CD4-positive, alpha-beta T cell treated with Interleukin-4 for 4 hours (primary cell): ENCODE data around the gene PDS5B.
"Not testable (repeated sequence)": the region's sequence is repeated elsewhere in the genome, so short reads cannot be mapped to it uniquely, and the experiment has no call there.

ENCODE experiments used
- DNase-seq: peaks from one replicate; pipeline ENCODE4 v3.0.0-alpha.2; 2020

The PDS5B gene, protein sequence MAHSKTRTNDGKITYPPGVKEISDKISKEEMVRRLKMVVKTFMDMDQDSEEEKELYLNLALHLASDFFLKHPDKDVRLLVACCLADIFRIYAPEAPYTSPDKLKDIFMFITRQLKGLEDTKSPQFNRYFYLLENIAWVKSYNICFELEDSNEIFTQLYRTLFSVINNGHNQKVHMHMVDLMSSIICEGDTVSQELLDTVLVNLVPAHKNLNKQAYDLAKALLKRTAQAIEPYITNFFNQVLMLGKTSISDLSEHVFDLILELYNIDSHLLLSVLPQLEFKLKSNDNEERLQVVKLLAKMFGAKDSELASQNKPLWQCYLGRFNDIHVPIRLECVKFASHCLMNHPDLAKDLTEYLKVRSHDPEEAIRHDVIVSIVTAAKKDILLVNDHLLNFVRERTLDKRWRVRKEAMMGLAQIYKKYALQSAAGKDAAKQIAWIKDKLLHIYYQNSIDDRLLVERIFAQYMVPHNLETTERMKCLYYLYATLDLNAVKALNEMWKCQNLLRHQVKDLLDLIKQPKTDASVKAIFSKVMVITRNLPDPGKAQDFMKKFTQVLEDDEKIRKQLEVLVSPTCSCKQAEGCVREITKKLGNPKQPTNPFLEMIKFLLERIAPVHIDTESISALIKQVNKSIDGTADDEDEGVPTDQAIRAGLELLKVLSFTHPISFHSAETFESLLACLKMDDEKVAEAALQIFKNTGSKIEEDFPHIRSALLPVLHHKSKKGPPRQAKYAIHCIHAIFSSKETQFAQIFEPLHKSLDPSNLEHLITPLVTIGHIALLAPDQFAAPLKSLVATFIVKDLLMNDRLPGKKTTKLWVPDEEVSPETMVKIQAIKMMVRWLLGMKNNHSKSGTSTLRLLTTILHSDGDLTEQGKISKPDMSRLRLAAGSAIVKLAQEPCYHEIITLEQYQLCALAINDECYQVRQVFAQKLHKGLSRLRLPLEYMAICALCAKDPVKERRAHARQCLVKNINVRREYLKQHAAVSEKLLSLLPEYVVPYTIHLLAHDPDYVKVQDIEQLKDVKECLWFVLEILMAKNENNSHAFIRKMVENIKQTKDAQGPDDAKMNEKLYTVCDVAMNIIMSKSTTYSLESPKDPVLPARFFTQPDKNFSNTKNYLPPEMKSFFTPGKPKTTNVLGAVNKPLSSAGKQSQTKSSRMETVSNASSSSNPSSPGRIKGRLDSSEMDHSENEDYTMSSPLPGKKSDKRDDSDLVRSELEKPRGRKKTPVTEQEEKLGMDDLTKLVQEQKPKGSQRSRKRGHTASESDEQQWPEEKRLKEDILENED (N-terminal part only)

DNA sequence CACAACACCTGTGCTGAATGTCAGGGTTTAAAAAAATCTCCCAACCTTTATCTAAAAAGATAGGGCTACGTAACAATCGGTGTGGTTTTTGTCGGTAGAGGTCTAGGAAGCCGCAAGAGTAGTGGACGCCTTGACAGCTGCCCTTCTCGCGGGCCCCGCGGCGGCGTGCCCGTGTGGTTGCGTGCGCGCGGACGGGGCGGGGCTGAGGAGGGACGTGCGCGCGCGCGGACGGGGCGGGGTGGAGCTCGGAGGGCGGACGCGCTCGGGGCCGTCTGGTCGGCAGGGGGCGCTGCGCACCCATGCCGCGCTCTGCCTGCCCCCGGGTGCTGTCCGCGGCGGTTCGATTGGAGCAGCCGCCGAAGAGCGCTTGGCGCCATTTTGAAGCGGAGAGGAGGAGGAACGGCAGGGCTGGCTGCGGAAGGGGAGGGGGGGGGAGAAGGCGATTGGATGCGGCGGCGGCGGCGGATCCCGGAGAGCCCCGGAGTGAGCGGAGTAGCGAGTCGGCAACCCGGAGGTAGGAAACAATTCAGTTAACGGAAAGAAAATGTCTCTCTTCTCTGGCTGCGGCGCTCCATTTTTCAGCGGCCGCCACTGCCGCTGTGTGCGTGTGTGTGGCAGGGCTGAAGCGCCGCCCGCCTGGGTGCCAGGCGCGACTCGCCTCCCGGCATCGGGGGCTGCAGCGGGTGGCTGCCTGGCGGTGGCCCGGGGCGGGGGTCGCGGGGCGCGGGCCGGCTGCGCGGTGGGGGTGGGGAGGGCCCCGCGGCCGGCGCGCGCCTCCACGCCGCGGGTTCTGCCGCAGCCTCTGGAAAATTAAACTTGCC is at the start of gene PDS5B:
PDS5B (plus strand) TSS at position 373 of the 821 bp plus-strand sequence. CDS start 62,321 bp downstream, outside the sequence.
- peak; percentile 96 for DNase-seq

DNA sequence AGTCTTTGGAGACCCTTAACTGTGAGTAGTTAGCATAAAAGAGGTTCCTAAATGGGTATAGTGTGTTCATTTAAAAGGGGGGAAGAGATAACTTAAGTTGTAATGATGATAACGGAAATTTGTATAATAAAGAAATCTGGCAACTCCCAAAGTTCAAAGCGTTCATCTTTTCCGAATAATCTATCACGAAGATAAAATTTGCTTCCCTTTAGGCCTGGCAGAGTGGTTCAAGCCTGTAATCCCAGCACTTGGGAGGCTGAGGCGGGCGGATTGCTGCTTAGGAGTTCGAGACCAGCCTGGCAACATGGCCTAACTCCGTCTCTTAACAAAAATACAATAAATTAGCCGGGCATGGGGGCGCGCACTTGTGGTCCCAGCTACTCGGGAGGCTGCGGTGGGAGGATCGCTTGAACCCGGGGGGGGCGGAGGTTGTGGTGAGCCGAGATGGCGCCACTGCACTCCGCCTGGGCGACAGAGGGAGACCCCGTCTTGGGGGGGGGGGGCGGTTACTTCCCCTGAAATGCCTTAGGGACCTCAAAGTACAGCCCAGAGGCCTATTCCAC is 48.6 kb upstream of the PDS5B start:
- DNase-seq = peak; percentile 25

DNA sequence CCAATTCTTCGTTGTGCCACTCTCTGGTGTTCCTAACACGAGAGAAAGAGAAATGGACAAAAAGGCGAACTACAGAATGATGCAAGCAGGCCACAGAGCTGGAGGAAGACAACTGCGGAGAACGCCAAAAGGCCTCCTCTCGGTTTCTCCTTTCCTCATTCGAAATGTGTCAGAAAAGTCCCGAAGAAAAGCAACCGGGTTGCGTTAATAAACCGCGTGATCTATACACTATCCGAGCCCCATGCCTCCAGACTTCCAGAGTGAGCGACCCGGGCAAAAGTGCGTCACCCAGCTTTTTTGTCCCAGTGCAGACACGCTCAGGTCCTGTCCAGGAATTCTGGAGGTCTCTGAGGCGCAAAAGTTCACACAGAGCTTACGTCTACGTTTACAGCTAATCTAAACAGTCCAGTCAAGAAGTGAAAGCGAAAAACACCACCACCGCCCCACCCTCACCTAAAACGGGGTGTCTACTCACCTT is 48.1 kb upstream of the PDS5B start:
- no peak for DNase-seq

DNA sequence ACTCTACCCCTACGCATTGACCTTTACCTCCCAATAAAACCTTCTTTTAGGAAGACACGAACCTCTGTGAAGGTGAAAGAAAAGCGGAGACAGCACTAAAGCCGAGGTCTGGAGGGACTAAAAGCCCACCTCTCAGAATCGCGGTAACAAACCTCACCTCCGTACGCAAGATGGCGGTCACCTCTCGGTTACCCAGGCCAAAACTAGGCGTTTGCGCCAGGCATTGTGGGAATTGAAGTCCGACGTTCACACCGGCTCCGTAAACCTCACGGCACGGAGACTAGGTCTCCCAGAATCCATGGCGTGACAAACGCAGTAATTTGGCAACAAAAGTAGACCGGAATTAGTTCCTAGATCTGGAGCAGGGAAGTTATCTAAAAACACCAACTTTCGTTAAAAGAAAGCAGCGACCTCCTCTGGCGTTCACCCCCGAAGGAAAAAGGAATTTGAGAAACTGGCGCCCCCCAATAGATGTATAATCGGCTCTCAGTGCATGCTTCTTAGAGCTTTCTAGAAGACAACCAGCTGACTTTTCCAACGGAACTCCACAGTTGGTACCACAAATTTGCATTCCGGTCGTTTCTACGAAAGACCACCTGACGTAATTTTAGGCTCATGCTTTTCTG is 47.5 kb upstream of the PDS5B start, which contains the start of gene N4BP2L2:
N4BP2L2 (minus strand) TSS at position 175 of the 626 bp plus-strand sequence. CDS start 1,768 bp downstream, outside the sequence.
- DNase-seq = peak; percentile 95

DNA sequence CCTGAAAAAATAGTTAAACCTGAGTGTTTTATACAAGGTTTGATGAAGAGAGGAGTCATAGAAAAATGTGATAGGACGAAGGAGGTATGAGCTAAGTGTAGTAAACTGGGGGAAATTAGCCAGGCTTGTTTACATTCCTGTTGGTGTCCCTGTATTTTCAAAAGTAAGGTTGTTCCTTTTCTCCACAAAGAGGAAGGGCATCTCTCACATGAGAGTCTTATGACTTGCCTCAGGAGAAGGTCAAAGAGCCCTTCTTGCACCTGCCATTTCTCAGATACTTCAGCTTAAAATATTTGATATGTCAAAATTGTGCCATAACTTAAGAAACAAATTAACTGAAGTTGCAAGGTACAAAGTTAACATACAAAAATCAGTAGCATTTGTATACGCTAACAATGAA is 44.0 kb upstream of the PDS5B start:
- no peak for DNase-seq

DNA sequence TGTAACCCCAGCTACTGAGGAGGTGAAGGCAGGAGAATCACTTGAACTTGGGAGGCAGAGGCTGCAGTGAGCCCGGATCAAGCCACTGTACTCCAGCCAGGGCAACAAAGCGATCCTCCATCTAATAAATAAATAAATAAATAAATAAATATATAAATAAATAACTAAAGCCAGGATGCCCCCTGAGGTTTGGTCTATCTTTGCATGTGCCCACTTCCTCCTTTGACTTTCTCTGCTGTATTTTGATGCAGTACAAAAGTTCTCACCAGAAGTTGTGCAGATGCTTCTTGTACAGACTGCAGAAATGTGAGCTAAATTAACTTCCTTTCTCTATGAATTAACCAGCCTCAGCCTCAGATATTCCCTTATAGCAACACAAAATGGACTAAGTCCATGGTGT is 41.2 kb upstream of the PDS5B start:
- DNase-seq = no peak

DNA sequence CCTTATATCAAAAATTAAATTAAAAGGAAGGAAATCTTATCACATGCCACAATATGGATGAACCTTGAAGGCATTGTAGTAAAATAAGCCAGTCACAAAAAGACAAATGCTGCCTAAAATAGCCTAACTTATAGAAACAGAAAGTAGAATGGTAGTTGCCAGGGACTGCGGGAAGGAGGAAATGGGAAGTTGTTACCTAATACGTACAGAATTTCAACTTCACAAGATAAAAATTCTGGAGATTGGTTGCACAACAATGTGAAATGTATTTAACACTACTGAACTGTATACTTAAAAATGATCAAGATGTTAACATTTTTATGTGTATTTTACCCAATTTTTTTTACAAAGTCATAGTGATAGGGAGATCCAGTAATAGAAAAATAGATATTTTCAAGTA is 37.4 kb upstream of the PDS5B start:
- DNase-seq = no peak

DNA sequence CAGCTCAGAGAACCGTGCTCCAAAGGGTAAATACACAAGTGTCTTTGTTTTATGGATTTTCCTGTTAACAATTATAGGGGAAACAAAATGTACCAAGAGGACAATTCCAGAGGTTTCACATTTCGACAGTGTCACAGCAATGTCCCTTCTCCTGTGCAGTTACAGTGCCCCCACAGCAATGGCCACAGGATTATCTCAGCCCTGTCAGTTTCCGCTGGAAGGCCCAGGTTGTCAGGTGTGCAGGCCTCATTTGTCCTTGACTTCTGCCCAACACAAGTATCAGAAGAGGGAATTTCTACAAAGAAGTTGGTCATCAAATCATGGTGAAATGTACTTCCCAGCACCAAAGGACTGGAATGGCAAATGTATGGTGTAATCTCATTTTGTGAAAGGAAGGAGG is 36.5 kb upstream of the PDS5B start:
- no peak for DNase-seq

DNA sequence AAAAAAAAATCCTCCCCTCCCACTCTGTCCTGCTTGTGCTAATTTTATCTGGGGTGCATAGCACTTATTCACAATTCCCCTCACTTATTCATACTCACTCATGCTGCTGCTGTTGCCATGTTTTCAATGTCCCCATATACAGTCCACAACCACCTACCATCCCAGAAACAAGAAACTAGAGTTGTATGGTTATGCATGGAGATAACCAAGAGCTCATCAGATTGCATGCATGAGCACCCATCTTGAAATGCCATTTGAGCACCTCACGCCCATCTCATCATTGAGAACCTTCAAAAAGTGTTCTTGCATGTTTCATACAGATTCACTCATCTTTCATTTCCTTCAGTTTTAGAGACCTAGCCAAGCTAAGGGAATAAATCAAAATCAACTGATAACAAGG is 32.5 kb upstream of the PDS5B start:
- DNase-seq = no peak

DNA sequence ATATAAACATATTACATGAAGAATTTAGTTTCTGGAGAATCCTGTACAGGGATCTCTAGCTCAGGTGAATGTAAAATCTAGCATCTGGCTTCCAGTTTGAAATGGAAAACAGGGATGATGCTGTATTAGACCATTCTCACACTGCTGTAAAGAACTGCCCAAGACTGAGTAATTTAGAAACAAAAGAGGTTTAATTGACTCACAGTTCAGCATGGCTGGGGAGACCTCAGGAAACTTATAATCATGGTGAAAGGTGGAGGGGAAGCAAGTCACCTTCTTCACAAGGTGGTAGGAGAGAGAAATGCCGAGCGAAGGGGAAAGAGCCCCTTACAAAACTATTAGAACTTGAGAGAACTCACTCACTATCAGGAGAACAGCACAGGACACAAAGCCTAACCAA is 30.6 kb upstream of the PDS5B start:
- DNase-seq = no peak

DNA sequence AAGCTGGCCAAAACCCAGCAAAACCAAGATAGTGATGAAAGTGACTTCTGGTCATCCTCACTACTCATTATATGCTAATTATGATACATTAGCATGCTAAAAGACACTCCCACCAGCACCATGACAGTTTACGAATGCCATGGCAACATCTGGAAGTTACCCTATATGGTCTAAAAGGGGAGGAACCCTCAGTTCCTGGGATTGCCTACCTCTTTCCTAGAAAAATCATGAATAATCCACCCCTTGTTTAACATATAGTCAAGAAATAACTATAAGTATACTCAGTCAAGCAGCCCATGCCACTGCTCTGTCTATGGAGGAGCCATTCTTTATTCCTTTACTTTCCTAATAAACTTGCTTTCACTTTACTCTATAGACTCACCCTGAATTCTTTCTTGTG is 25.4 kb upstream of the PDS5B start:
- not testable (repeated sequence) for DNase-seq

DNA sequence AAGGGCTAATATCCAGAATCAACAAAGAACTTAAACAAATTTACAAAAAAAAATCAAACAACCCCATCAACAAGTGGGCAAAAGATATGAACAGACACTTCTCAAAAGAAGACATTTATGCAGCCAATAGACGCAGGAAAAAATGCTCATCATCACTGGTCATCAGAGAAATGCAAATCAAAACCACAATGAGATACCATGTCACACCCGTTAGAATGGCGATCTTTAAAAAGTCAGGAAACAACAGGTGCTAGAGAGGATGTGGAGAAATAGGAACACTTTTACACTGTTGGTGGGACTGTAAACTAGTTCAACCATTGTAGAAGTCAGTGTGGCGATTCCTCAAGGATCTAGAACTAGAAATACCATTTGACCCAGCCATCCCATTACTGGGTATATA is 10.6 kb upstream of the PDS5B start:
- not testable (repeated sequence) for DNase-seq

DNA sequence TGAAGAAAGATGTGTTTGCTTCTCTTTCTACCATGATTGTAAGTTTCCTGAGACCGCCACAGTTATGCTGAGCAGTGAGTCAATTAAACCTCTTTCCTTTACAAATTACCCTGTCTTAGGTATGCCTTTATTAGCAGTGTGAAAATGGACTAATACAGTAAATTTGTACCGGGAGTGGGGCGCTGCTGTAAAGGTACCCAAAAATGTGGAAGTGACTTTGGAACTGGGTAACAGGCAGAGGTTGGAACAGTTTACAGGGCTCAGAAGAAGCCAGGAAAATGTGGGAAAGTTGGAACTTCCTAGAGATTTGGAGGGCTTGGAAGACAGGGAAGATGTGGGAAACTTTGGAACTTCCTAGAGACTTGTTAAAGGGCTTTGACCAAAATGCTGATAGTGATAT is 9.2 kb upstream of the PDS5B start:
- no peak for DNase-seq

DNA sequence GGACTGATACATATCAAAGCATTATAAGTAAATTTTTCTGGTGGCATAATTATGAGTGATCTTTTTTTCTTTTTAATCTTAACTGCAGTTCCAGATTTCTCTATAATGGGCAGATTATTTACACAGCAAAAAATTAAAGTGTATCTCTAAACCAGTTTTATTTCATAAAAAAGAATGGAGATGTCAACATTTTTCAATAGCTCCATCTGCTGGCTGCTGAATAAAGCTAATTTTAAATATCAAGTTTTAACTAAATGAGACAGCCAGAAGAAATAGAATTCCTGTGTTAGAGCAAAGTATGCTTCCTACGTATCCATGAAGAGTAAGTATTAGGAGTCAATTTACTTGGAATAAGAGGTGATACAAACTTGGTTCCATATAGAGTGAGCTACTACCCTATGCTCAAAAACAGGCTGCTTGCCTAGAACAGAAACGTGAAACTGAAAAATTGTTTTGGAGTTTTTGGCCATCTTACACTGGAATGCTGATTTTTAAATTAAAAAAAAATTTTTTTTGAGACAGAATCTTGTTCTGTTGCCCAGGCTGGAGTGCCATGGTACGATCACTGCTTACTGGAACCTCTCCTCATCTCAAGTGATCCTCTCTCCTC is 5.0 kb upstream of the PDS5B start:
- DNase-seq = peak; percentile 28

DNA sequence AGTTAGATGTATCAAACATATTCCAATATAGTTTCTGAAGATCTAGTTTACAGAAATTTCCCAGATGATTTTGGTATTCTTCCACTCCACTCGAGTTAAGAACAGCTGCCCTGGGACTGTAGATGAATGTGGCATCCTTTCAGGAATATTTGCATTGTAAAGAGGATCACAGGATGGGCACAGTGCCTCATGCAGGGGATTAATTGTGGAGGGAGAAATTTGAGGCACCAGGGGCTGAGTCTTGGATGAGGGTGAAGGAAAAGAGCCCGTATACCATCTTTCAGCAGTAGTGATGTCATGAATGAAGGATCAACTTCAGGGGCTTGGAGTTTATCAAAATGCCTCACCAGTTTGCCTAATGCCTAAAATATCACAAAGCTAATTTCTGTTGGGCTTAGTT is 4.0 kb upstream of the PDS5B start:
- no peak for DNase-seq

DNA sequence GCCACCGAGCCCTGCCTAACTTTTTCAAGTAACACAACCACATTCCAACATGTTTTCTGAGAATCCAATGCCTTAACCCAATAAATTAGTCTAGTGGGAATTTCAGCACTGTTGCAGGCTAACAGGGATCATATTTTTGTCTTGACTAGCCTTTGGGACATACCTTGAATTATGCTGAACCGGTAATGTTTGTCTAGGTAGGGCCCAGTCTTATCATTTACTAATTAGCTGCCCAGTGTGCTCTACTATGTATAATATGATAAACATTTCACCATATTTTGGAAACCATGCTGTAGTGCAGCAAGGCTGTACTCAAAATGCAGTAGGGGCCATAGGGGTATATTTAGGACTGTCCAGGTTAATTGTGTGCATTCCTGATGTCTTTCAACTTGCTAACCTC is 3.3 kb upstream of the PDS5B start:
- no peak for DNase-seq

DNA sequence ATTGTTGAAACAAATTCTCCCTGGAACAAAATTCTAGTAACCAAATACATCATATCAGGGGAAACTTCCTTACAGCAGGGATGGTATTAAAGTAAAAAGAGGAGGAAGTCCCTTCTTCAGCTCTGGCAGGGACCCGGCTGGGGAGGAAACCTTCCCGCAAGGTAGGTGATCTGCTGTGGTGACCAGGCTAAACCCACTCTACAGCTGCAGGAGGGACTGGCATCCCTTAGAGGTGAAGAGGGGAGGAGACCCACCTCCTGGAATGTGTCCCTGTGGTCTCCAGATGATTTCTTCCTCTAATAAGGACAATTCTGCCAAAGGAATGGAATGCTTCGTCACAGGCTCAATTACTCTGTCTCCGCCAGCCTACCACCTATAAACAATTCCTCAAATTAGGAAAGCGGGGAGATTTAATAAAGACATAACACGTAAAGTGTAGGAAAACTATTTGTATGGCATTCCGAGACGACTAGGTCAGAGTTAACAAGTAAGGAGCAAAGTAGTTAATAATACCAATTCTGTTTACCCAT is 637 bp upstream of the PDS5B start:
- no peak for DNase-seq

DNA sequence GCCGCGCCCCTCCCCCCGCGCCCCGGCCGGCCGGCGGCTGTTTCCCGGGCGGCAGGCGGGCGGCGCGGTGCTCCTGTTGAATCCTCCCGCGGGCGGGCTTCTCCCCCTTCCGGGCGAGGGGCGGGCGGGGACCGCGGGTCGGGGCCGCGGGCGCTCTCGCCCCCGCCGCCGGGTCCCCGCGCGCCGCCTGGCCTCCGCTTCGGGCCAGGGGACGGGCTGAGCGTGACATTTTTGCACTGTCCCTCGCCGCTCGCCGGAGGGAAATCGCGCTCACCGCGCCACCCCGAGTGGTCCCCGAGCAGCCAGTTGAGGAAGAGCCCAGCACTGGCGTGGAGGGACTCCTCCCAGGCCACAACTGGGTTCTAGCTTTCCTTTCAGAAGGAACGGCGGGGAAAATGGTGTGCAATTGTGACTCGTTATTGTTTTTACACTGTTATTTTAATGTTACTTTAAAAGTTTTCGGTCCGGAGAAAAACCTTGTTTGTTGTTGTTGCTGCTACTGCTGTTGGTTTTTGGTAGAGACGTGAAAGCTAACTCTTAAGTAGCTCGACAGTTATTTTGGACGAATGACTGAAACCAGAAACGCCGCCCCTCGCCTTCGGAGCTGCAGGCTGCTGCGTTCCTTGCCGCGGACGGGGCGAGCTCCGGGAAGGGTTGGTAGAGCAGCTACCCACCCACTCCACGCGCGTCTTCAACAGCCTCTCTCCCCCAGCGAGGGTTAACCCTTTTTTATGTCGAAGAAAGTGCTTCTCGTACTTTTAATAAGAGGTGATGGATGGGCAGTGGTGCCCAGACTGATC is 959 bp downstream of the PDS5B start:
- DNase-seq = peak; percentile 40

DNA sequence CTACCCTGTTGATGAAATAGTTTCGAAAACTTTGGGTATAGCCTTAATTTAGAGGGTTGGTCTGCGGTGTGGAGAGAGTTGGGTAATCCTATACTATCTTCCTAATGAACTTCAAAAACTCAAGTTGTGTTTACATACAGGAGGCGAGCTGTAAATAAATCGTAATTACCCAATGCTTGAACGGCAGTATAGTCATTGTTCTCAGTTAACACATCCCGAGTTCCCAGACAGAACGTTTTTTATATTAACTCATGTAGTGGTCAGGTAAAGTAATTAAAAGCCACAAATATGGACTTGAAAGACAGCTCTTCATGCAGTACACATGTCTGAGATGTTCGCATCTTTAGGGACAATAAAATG is 1.5 kb downstream of the PDS5B start:
- no peak for DNase-seq

DNA sequence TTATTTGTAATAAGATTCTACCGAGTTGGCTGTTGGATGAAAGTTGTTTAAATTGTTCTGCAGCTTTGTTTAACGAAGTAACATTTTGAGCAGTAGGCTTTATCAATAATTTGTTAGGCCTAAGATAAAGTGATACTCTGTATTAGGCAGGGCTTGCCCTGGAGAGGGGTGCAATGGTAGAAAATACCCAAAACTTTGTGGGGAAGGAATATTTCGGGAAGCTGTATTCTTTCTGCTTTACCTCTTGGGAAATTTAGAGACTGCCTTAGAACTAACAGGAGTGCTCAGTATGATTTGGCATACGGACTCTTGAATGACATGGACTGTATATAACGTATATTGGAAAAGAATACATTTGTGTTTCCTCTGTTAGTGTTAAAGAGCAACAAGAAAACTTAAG is 2.5 kb downstream of the PDS5B start:
- no peak for DNase-seq
